SU-DHL-6 (cell line): ENCODE data around the gene WASHC1.
"Not testable (repeated sequence)": the region's sequence is repeated elsewhere in the genome, so short reads cannot be mapped to it uniquely, and the experiment has no call there.

Experiments
- H2AFZ ChIP-seq: fragments of 200-600 bp; sonication (generic); 2 replicates; pipeline ENCODE4 v1.6.1; 2014; ENCODE audit warnings: low read depth, mild to moderate bottlenecking, moderate library complexity, mixed read lengths, antibody characterized with exemption, low read length; ENCODE audit not compliant: severe bottlenecking
- H3F3A ChIP-seq: fragments of 200-600 bp; shearing (Covaris generic); 2 replicates; pipeline ENCODE4 v1.6.0; 2016; ENCODE audit warnings: antibody characterized with exemption, mild to moderate bottlenecking; ENCODE audit not compliant: insufficient read depth
- H3K27ac ChIP-seq: fragments of 200-600 bp; sonication (generic); 2 replicates; pipeline ENCODE4 v1.5.1; 2016; ENCODE audit warnings: low read depth, mild to moderate bottlenecking, low read length, moderate library complexity, mixed read lengths
- H3K27me3 ChIP-seq: fragments of 200-600 bp; sonication (generic), shearing (Covaris generic); 2 replicates; pipeline ENCODE4 v1.6.0; 2014; ENCODE audit warnings: mild to moderate bottlenecking, low read length
- H3K36me3 ChIP-seq: fragments of 200-600 bp; sonication (generic); 2 replicates; pipeline ENCODE4 v1.6.1; 2014; ENCODE audit warnings: mild to moderate bottlenecking, low read length, mixed read lengths
- H3K4me2 ChIP-seq: fragments of 300-600, 200-600 bp; shearing (Covaris generic), sonication (generic); 2 replicates; pipeline ENCODE4 v1.6.0; 2014; ENCODE audit warnings: low read length, low read depth, mild to moderate bottlenecking; ENCODE audit not compliant: poor library complexity, severe bottlenecking
- H3K4me3 ChIP-seq: fragments of 200-600 bp; sonication (generic); 2 replicates; pipeline ENCODE4 v1.5.1; 2014; ENCODE audit warnings: antibody characterized with exemption, low read length, mild to moderate bottlenecking, mixed read lengths; ENCODE audit not compliant: insufficient read depth, poor library complexity, severe bottlenecking
- H3K79me2 ChIP-seq: fragments of 200-600 bp; sonication (generic); 2 replicates; pipeline ENCODE4 v1.6.1; 2014; ENCODE audit warnings: mild to moderate bottlenecking, low read length, moderate library complexity; ENCODE audit not compliant: insufficient read depth
- H3K9ac ChIP-seq: fragments of 200-600 bp; sonication (generic); 2 replicates; pipeline ENCODE4 v1.7.0; 2014; ENCODE audit warnings: mild to moderate bottlenecking, low read length
- H3K9me2 ChIP-seq: fragments of 200-600 bp; sonication (generic); replicated peaks from 2 replicates; pipeline ENCODE4 v1.6.1; 2014; ENCODE audit warnings: low read length; ENCODE audit not compliant: insufficient read depth
- H3K9me3 ChIP-seq: fragments of 200-600 bp; sonication (generic); 2 replicates; pipeline ENCODE4 v1.6.1; 2014; ENCODE audit warnings: low read length, mixed read lengths; ENCODE audit not compliant: insufficient read depth
- H4K20me1 ChIP-seq: fragments of 200-600 bp; sonication (generic); 2 replicates; pipeline ENCODE4 v1.6.1; 2014; ENCODE audit warnings: low read depth, mild to moderate bottlenecking, antibody characterized with exemption, low read length, moderate library complexity, mixed read lengths

WASHC1 gene

GRCh38 chr9:41261-41676 lies 12.0 kb upstream of the WASHC1 start:
- H3K9me3 ChIP-seq, H3K27ac ChIP-seq, H3K9ac ChIP-seq, H3K79me2 ChIP-seq, H3K4me2 ChIP-seq, H3K27me3 ChIP-seq, H3K4me3 ChIP-seq, H2AFZ ChIP-seq, H3K9me2 ChIP-seq, H3K36me3 ChIP-seq, H4K20me1 ChIP-seq, H3F3A ChIP-seq: not testable (repeated sequence)

DNA sequence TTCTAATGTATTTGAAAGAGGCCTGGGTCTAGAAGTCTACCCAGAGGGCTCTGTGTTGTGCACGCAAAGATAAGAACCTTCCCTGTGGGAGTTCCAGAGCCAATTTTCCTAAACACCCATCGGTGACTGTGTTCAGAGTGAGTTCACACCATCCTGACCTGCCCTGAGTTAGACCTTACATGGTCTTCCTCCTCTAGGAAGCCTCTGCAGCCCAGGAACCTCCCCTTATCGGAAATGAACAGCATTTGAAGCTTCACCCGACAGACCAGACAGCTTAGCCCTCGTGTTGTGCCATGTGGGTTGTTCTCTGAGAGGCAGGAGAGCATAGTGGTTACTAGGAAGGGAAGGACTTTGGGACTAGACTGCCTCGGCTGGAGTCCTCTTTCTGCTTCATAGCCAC lies 3.1 kb upstream of the WASHC1 start:
- not testable (repeated sequence) for H3K4me2 ChIP-seq, H3K9me2 ChIP-seq, H3F3A ChIP-seq, H3K4me3 ChIP-seq, H2AFZ ChIP-seq, H3K27me3 ChIP-seq, H4K20me1 ChIP-seq, H3K79me2 ChIP-seq, H3K9me3 ChIP-seq, H3K36me3 ChIP-seq, H3K27ac ChIP-seq, H3K9ac ChIP-seq

- H4K20me1 ChIP-seq, H3K4me3 ChIP-seq, H3K27ac ChIP-seq, H3K4me2 ChIP-seq, H3K27me3 ChIP-seq, H3K79me2 ChIP-seq, H2AFZ ChIP-seq, H3K9me2 ChIP-seq, H3K9me3 ChIP-seq, H3F3A ChIP-seq, H3K36me3 ChIP-seq: not testable (repeated sequence)
- 0 out of 2 replicates have a peak overlapping the region, but pooled peaks have one; percentile 16 for H3K9ac ChIP-seq
Measured at GRCh38 chr9:28775-29174, 481 bp downstream of the WASHC1 start.

DNA sequence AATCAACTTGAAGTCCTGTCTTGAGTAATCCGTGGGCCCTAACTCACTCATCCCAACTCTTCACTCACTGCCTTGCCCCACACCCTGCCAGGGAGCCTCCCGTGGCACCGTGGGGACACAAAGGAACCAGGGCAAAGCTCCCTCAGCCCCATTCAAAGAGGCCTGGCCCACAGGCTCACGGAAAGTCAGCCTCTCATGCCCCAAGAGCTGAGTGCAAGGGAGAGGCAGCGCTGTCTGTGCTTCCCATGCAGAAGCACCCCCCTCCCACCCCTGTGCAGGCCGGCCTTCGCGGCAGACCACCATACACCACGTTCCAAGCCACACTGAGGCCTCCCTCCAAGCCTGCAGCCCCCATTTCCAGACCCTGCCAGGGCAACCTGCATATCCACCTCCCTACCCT lies 7.6 kb downstream of the WASHC1 start:
- not testable (repeated sequence) for H3K4me2 ChIP-seq, H3K9me3 ChIP-seq, H3K79me2 ChIP-seq, H3K9ac ChIP-seq, H3F3A ChIP-seq, H3K27me3 ChIP-seq, H3K27ac ChIP-seq, H4K20me1 ChIP-seq, H3K36me3 ChIP-seq, H3K4me3 ChIP-seq, H2AFZ ChIP-seq, H3K9me2 ChIP-seq

GRCh38 chr9:16875-17274 lies 12.4 kb downstream of the WASHC1 start:
- H3K9ac ChIP-seq, H3K4me3 ChIP-seq, H3K36me3 ChIP-seq, H4K20me1 ChIP-seq, H3K79me2 ChIP-seq, H3K9me2 ChIP-seq, H3K27me3 ChIP-seq, H2AFZ ChIP-seq, H3K4me2 ChIP-seq, H3K9me3 ChIP-seq, H3K27ac ChIP-seq, H3F3A ChIP-seq: not testable (repeated sequence)

GRCh38 chr9:14129-14809 lies 15.0 kb downstream of the WASHC1 start:
- H3K79me2 ChIP-seq, H4K20me1 ChIP-seq, H3K27me3 ChIP-seq, H3K9me2 ChIP-seq, H3K4me3 ChIP-seq, H3K9me3 ChIP-seq, H3F3A ChIP-seq, H3K9ac ChIP-seq, H2AFZ ChIP-seq, H3K36me3 ChIP-seq, H3K27ac ChIP-seq, H3K4me2 ChIP-seq: not testable (repeated sequence)
